NCI-H2227 treated with DMSO at 0.1 percent for 48 hours (cell line): ENCODE results near the gene KCNH5.
A peak's percentile ranks its signal among the peaks of the same experiment; 100 is the strongest.

Experiments
- DNase-seq: peaks from one replicate; lab custom pipeline; 2025; lab: John Stamatoyannopoulos, UW

Gene KCNH5

DNA sequence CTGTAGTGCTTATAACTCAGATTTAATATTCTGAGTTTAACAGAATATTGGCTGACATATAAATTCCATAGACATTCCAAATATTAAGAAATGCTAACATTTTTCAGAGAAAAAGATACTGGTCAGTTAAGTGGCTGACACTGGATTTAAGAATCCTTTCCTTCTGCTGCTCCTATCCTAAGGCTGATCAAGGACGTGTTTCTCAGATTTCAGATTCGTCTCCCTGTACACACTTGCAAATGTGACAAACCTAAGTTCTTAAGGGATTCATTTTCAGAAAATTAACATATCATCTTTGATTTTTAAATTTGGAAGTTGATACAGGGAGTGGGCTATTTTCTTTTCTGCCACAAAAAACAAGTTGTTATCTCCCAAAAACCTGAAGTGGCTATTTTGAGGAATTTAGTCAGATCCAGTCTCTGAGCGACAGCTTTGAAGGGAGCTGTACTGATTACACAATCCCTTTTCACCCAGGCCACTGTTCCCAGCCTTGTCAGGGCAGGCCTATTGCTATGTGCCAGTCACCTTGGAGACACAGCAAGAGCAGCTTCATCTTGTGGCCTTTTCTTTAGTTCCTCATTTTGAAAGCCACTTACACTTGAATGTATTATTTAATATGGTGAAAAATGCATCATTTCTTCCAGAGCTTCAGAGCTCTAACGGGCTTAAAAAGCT is 370.6 kb downstream of the KCNH5 start:
- no peak for DNase-seq

GRCh38 chr14:62673014-62673755 is 372.1 kb downstream of the KCNH5 start:
- DNase-seq = no peak

GRCh38 chr14:62670526-62670925 is 374.7 kb downstream of the KCNH5 start:
- DNase-seq = no peak

GRCh38 chr14:62667421-62667914 is 377.8 kb downstream of the KCNH5 start:
- peak; percentile 43 for DNase-seq

DNA sequence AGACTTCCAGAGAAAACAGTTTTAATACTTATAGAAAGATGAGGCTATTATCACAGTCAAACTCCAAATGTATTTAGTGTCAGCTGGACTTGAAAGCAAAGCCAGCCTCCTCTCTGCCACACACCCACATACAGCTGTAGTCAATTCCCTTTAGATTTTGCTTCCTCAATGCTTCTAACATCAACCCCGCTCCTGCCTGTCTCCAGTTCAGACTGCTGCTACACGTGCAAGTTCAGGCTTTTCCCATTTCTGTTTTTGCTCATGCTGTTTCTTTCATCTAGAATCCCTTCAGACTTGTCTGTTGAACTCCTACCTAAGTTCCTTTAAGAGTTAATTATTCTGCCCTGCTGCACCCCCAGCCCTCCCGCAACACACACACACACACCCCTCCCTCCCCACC is 380.0 kb downstream of the KCNH5 start:
- DNase-seq = no peak

DNA sequence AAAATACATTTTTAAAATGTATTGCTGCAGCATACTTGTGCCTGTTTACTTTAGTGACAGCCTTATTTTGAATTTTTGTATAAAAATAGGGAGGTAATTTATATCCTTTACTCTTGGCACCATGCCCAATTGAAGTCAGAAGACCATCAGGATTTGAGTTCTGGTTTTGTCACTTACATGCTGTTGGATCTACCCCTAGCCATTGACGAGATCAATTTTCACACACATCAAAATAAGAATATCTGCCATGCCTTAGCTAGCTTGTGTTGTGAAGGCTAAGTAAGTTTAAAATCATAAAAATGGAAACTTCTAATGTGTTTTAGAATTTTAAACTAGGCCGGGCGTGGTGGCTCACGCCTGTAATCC is 381.8 kb downstream of the KCNH5 start:
- no peak for DNase-seq

DNA sequence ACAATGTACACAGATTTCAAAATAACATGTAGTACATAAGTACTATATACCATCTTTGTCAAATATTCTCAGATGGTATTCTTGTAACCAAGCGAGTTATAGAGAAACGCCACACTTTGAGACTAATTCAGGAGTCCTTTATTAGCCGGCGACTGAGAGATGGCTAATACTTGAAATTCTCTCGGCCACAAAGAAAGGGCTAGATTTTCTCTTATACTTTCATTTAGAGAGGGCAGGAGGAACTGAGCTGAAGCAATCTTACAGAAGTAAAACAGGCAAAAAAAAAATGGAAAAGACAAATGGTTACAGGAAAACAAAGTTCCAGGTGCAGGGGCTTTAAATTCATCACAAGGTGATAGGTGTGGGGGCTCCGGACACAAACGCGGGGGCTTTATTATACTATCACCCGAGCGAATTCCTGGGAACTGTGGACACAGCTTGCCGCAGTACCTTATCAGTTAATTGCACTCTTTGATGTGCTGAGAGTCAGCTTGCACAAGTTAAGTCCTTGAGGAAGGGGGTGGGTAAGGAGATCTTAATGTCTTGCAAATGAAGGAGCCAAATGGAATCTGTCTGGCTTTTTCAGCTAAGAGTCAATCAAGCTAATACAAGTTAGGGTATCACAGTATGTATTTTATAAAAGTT is 382.3 kb downstream of the KCNH5 start:
- DNase-seq = no peak

DNA sequence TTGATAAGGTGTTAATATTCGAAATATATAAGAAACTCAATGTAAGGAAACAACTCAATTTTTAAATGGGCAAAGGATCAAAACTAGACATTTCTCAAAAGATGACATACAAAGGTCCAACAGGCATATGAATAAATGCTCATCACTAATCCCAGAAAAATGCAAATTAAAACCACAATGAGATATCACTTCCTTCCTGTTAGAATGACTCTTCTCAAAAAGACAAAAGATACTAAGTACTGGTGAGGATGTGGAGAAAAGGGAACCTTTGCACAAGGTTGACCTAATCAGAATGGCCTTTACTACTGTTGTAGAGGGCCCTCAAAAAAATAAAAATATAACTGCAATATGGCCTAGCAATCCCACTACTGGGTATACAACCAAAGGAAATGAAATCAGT is 383.4 kb downstream of the KCNH5 start:
- DNase-seq = no peak

DNA sequence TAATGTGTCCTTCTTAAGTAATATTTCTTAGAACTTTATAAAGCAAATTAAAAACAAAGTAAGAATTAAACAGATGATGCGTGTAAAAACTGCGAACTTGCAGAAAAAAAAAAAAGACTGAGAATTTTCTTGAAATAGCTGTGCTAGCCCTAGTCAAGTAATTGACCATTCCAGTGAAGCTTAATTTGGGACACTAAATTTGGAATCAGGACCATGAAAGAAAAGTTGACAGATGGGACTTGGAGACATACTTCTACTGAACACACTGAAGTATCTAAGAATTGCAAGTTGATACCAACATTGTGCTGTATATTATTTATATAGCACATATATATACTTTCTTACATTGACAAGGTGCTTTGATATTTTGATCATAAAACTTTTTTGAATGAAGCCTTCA is 386.6 kb downstream of the KCNH5 start:
- no peak for DNase-seq

DNA sequence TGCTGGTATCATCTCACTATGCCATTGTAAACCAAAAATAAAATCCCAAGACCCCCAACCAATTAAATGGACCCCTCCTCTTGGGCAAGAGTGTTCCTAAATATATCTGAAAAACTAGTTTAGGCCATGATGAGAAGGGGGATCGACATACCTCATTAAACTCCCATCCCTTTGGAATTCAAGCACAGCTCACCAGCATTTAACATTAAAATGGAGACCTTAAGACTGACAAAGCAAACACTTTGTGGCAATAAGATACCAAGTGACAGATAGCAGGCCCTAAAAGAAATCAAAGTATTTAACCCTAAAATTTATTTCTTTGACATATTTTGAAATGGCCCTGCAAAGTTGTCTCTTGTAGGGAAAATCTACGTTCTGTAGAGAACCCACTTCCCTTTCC is 387.9 kb downstream of the KCNH5 start:
- DNase-seq = no peak

- no peak for DNase-seq
Observed at GRCh38 chr14:62655166-62655565, 390.1 kb downstream of the KCNH5 start.

- no peak for DNase-seq
Observed at GRCh38 chr14:62654641-62655040, 390.6 kb downstream of the KCNH5 start.
